GM21390 (cell line): ENCODE data around the gene MPPED2.
"Not testable (repeated sequence)": the region's sequence is repeated elsewhere in the genome, so short reads cannot be mapped to it uniquely, and the experiment has no call there.

Experiments used
- ATAC-seq: cut with Tn5 transposase; IDR thresholded peaks from one replicate; pipeline ENCODE4 v1.9.1; 2021; ENCODE audit not compliant: unreplicated experiment

The MPPED2 gene

GRCh38 chr11:30579415-30580175 lies 6.6 kb downstream of the MPPED2 start:
- ATAC-seq = no peak

GRCh38 chr11:30578406-30578805 lies 7.7 kb downstream of the MPPED2 start:
- ATAC-seq = no peak

DNA sequence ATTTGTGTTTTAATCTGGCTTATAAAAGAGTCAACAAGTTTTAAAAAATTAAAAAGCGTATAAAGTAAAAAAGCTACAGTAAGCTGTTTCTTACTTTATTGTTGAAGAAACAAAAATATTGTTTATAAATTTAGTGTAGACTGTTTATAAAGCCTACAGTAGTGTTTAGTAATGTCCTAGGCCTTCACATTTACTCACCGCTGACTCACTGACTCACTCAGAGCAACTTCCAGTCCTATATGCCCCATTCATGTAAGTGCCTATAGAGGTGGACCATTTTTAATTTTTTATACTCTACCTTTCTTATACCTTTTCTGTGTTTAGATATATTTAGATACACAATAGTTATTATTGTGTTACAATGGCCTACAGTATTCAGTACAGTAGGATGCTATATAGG lies 12.2 kb downstream of the MPPED2 start:
- ATAC-seq = no peak

DNA sequence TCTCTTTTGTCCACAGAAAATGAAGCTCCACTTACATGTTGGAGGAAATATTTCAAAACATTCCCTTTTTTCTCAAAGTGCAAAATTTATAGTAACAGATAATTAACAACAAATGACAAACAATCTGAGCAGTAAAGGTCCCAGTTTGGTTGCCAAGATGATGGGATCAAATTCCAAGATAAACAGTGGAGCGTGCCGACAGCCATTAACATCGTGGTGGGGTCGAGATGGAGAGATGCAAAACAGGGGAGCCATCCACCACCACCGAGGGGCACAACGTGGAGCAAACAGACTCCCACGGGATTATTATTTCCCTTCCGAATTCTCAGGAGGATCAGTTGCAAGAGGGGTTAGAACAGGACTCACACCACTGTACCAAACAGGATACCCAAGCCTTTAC lies 17.2 kb downstream of the MPPED2 start:
- no peak for ATAC-seq

- ATAC-seq = no peak
These were observed 18.5 kb downstream of the MPPED2 start for GRCh38 chr11:30567644-30568043.

DNA sequence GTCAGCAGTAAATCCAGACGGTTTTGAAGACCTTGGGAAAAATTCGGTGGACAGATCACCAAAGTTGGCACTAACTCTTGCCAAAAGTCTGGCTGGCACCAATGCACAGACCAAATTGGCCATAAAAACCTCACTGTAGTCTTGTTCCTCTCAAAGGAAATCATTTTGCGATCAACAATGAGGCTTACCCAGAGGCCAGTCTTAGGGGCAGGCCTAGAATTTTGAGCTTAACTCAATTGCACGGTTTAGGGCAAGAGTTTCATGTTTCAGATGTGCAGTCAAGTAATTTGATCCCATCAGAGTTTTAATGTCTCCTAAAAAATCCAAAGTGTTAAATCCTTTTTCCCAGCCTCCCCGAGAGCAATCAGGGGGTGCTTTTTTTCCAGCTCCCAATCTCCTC lies 19.0 kb downstream of the MPPED2 start:
- no peak for ATAC-seq

GRCh38 chr11:30566482-30566881 lies 19.7 kb downstream of the MPPED2 start:
- no peak for ATAC-seq

GRCh38 chr11:30565027-30565426 lies 21.1 kb downstream of the MPPED2 start:
- ATAC-seq = no peak

- ATAC-seq = no peak
These were observed 24.3 kb downstream of the MPPED2 start for GRCh38 chr11:30561691-30562415.

DNA sequence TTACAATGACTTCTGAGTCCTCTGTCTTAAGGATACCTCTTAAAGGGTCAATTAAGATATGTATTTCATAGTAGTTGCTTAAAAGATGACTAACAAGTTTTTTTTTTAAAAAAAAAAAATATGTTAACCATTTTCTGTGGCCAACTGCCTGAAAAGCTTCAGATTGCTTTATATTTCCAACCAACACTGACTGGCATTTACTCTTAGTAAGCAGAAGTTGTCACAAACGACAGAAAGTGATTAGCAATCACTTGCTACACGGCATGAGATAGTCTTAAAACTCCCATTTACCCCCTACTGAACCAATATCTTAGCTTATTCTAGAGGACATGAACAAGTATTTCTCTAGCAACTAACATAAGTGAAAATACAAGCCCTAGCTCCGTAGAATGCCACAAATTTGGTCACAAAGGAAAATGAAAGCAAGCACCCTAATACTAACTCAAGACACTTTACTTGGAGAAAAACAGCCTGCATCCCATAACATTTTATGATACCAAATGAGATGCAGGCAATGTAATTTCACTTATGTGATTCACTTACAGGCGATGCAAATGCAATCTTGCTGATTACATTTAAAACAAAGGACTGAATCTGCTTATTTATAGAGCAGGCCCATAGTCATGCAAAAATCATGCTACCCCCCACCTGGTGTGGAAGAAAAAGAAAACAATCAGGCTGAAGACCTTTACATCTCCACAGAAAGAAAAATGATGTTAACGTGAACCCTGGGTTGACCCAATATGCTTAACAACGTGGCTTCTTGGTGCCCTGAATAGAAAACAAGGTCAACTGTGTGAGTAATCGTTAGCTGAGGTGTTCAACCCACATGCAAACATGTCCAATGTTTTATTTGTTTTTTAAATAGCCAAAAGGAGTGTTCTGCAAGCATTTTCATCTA lies 25.7 kb downstream of the MPPED2 start:
- no peak for ATAC-seq

DNA sequence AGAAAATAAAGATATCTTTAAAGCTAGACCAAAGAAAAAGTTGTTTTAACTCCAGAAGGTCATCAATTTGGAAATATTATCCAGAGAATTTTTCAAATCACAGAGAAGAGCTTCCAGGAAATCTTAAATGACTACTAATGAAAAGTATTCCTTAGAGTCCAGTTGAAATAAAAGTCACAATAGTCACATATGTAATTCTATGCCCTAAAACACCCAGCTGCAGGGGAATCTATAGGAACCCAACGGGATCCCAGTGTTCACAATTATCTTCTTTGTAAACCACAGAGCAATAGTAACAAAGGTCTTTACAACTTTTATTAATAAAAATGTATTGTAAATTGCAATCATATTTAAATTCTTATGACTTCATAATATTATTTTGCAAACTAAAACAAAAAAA lies 27.1 kb downstream of the MPPED2 start:
- no peak for ATAC-seq

DNA sequence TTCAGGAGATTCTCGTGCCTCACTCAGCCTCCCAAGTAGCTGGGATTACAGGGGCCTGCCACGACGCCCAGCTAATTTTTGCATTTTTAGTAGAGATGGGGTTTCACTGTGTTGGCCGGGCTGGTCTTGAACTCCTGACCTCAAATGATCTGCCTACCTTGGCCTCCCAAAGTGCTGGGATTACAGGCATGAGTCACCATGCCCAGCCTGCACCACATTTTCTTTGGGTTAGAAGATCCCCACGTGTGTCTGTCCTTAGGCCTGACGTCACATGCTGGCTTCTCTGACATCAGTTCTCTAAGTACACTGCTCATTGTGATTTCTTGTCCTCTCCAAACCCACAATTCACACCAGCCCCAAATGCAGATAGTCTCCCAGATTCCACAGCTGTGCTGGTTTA lies 31.6 kb downstream of the MPPED2 start:
- not testable (repeated sequence) for ATAC-seq

GRCh38 chr11:30553521-30554110 lies 32.5 kb downstream of the MPPED2 start:
- no peak for ATAC-seq

DNA sequence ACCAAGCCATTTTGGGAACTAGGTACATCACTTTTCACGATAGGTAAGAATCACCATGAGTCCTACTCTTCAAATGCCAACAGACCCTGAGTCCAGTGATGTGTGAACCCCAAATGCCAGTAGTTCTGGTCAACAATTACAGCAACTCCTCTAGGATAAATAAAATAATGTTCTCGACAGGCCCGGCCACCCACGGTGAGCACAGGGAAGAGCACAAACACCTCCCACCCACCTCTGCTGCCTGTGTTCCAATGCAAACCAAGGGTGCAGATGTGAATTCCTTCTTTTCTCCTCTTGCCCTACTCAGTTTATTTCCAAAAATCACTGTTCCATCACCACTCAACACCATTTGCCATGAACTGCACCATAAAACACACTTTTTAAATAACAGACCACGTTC lies 33.3 kb downstream of the MPPED2 start:
- no peak for ATAC-seq

DNA sequence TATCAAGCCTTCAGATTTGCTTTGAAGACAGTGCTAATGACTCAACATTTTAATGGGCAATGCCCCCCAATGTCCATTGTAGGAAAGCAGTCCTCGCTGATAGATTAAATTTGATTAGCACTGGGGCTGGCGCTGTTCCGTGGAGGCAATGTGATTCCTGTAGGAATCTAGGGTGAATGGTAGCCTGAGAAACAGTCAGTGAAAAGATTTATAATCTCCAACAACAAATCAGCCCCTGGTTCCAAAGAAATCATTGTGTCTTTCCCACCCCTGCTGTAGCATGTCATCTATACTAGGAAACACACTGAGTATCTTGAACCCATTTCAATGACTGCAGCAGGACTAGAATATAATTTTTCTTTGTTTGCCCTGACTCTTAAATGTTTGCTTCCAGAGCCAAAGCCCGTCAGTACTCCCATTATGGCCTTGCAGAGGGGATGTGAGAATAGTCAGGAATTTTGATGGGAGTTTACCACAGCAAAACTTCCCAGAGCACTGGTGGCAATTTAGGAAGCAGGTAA lies 36.1 kb downstream of the MPPED2 start:
- ATAC-seq = no peak

DNA sequence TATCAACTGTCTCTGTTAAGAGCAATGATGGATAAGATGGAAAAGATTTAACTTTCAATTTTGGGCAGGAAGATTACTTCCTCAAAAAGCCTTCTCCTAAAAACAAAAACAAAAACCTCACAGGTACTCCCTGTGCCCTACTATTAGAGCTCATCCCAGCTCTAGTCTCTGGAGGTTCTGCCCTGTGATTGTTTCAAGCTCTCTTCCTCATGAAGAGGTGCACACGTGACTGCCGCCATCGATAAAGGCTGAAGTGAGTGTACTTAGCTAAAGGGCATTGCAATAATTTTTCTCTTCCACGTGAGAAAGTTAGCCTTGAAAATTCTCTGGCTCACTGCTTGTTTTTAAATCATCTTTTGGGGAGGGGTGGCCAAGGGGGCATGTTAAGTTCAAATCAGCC lies 36.6 kb downstream of the MPPED2 start:
- no peak for ATAC-seq

DNA sequence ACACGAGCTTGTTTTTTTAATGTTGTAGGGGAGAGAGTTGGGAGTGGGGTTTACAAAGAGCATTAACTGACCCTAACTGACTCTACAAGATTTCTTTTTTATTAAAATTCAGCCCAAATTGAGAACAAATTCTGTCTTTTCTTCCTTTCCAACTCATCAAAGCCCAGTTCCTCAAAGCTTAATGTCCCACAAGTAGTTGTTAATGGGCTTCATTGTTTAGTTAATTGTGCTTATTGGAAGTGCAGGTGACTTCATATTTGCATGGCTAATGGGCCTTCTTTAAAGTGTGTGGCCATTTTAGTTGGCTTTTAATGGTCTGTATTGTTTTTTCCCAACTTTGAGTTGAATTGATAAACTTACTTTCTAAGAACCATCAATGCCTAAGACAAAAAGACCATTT lies 39.8 kb downstream of the MPPED2 start:
- no peak for ATAC-seq

DNA sequence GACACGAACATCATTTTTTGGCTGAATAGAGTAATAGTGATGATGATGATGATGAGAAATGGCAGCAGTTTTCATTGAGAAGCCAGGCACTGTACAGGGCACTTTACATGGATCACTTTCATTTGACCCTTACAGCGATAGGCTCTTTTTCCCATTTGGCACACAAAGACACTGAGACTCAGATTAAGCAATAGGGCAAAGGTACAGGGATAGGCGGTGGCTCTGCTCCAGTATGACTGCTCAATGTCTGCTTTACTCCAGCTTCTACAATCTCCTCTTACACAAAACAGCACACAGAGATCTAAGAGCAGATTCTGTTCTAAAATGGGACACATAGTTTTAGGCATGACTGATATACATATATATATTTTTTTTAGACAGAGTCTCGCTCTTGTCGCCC lies 40.6 kb downstream of the MPPED2 start:
- ATAC-seq = no peak

DNA sequence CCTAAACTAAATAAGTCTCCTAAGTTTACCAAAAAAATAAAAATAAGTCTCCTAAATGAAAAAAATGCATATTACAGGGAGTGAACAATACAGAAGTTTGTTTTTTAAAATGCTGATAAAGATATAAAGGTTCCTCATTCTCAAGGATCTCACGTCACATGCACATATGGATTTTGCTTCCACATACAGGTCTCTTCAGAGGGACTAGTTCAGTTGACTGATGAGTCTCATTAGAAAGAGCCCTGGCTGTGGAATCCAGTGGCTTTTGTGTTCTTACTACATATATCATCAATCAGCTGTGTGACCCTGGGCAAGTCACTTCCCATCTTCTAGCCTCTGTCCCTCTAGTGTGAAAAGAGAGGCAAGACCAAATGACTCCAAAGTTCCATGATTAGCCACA lies 43.1 kb downstream of the MPPED2 start:
- ATAC-seq = no peak

DNA sequence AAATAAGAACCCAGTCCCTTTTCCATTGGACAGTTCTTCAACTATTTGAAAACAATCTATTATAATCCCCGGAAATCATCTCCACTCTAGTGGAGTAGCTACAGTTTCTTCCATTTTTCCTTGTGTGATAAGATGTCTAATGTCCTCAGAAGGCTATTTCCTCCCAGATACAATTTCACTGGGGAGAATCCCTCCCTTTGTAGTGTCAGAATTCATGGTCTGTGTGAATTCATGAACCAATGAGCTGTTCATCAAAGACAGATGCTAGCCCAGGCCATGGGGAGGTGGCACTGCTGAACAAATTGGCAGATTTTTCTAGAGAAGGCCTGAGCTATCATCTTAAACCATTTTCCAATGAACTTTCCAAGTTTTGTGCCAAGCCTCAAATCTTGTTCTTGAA lies 45.4 kb downstream of the MPPED2 start:
- ATAC-seq = no peak

DNA sequence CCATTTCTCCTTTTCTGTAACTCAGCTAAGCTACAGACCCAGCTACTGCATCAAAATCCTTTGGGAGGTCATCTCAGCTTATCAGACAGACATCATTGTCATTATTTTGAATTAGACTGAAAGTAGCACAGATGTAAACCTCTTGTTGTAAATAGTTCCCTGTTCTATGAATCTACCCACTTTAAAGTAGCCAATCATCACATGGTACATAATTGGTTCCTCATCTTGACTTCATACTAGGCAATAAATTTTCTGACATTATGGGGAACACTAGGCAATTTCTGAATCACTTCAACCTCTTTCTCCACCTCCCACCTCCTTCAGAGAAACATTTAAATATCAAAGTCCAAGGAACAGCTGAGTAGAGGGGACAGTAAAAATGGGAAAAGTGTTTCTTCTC lies 47.9 kb downstream of the MPPED2 start:
- no peak for ATAC-seq
